T47D (cell line): Measurements from ENCODE around the gene TOM1L2.
"Not testable (repeated sequence)": the region's sequence is repeated elsewhere in the genome, so short reads cannot be mapped to it uniquely, and the experiment has no call there.

ENCODE experiments used
- DNase-seq, 2 experiments: peaks; one replicate each; pipeline versions ENCODE4 v3.0.0 to v3.0.0-alpha.2; 2011 to 2012; ENCODE audit warnings: low read depth in 1 of 2, low spot score in 1 of 2
- JUND ChIP-seq: IDR thresholded peaks from 2 replicates; pipeline ENCODE4 v1.6.1; 2012; ENCODE audit warnings: low read depth
- in situ Hi-C: cut with HindIII; loops from 2 replicates; pipeline ENCODE4 v1.10.0; 2016; ENCODE audit warnings: low sequenced_read_pairs, low pct_unique_long_range_greater_than_20kb

The TOM1L2 gene

GRCh38 chr17:17919169-17920107 lies 52.8 kb downstream of the TOM1L2 start:
- no peak for TF ChIP-seq JUND
- in situ Hi-C loops: no loop called here
- peak; percentile 49 to 75 for DNase-seq

- TF ChIP-seq JUND: no peak
- in situ Hi-C loops: no loop called here
- DNase-seq: no peak
These were observed 54.8 kb downstream of the TOM1L2 start for GRCh38 chr17:17917394-17917793.

DNA sequence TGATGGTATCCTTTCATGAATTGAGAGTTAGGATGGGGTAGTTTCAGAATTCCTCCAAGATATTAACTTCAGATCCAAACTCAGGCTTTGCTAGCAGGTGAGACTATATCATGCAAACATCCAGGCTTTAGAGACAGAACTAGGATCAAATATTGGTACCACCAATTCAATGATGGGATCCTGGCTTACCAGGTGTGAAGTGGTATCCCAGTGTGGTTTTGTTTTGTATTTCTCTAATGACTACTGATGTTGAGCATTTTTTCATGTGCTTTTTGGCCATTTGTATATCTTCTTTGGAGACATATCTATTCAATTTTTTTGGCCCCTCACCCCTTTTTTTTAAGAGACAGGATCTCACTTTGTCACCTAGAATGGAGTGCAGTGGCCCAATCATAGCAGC lies 57.0 kb downstream of the TOM1L2 start:
- no peak for TF ChIP-seq JUND
- no peak for DNase-seq
- in situ Hi-C loops: no loop called here

DNA sequence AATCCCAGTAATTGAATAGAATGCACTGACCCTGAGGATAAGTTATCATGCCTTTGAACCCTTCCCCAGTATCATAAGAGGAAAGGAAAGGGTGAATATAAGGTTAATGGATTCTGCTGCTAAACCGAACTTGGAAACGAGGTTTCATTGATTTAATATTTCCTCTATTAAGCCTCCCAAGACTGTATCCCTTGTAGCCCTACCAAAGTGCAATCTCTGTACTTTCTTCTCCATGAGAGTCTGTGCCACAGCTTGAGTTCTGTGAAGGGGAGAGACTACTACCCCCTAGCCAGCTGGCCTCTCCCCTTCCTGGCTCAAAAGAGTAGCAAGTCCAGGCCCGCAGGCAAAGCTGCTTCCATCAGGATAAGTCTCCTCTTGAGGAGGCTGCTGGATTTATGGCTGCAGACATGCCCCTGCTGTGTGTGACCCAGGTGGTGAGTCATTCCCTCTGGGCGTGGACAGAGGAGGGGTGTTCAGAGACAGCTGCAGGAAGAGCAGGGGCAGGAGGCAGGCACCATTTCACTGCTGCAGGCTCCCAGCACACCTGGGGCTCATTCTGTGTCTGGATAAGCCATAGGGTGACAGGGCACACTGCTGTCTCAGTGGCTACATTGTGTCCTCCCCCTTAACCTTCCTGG lies 58.4 kb downstream of the TOM1L2 start:
- in situ Hi-C loops: no loop called here
- DNase-seq: peak; percentile 30 to 73
- peak; percentile 35; the same call in 1 of the 2 replicates for TF ChIP-seq JUND

DNA sequence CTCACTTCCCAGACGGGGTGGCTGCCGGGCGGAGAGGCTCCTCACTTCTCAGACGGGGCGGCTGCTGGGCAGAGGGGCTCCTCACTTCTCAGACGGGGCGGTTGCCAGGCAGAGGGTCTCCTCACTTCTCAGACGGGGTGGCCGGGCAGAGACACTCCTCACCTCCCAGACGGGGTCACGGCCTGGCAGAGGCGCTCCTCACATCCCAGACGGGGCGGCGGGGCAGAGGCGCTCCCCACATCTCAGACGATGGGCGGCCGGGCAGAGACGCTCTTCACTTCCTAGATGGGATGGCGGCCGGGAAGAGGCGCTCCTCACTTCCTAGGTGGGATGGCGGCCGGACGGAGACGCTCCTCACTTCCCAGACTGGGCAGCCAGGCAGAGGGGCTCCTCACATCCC lies 59.9 kb downstream of the TOM1L2 start:
- DNase-seq, in situ Hi-C loops: not testable (repeated sequence)

- in situ Hi-C loops: no loop called here
- DNase-seq: no peak
- no peak for TF ChIP-seq JUND
These were observed 61.1 kb downstream of the TOM1L2 start for GRCh38 chr17:17911001-17911613.

DNA sequence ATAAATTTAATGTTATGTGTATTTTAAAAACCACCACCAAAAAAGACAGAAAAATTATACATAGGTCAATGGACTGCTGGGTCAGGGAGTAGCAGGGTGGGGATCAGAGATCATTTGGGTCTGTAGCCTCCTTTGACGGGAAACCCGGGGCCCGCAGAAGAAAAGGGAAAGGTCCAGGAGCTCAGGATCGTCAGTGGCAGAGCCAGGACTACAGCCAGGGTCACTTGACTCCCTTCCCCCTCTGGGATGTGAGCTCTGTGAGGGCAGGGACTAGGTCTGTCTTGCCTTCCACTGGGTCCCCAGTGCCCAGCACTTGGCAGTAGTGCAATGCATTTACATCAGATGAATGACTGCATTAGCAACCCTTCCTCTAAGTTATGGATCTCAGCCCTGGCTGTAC lies 62.1 kb downstream of the TOM1L2 start:
- DNase-seq: no peak
- TF ChIP-seq JUND: no peak
- in situ Hi-C loops: no loop called here

DNA sequence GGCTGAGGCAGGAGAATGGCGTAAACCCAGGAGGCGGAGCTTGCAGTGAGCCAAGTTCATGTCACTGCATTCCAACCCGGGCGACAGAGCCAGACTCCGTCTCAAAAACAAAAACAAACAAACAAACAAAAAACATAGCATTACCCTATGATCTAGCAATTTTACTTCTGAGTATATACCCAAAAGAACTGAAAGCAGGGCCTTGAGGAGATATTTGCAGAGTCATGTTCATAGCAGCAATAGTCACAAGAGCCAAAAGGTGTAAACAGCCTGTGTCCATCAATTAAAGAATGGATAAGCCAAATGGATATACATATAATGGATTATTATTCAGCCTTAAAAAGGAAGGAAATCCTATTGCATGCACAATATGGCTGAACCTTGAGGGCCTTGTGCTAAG lies 63.1 kb downstream of the TOM1L2 start:
- DNase-seq: no peak
- in situ Hi-C loops: no loop called here
- TF ChIP-seq JUND: no peak

- DNase-seq: no peak
- in situ Hi-C loops: no loop called here
- no peak for TF ChIP-seq JUND
These were observed 64.7 kb downstream of the TOM1L2 start for GRCh38 chr17:17907469-17907868.

GRCh38 chr17:17906418-17907215 lies 65.6 kb downstream of the TOM1L2 start:
- no peak for DNase-seq
- TF ChIP-seq JUND: no peak
- in situ Hi-C loops: no loop called here

DNA sequence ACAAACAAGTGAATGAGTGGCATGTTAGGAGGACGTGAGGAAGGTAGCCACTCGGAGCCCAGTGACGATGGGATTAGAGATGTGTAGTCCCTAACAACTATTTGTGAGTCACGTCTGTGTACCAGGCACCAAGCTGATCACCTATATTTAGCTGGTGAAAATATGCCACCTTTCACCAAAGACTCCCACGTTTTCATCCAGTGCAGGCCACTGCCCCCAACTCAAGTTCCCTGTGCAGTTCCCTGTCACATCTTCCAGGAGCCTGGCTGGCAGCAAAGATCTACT lies 67.2 kb downstream of the TOM1L2 start:
- TF ChIP-seq JUND: no peak
- DNase-seq: no peak
- in situ Hi-C loops: no loop called here

- TF ChIP-seq JUND: no peak
- in situ Hi-C loops: no loop called here
- DNase-seq: no peak
These were observed 67.8 kb downstream of the TOM1L2 start for GRCh38 chr17:17904166-17905035.
